Duodenal mucosa (tissue), 2 donors: ENCODE measurements around the gene MAL.
"Not testable (repeated sequence)": the region's sequence is repeated elsewhere in the genome, so short reads cannot be mapped to it uniquely, and the experiment has no call there.

ENCODE experiments used
- H3K27ac ChIP-seq: one replicate; pipeline ENCODE4 v1.7.0; 2013; ENCODE audit warnings: low read depth, low read length
- H3K27me3 ChIP-seq, 2 donors: one replicate each; pipeline ENCODE4 v1.7.0; 2013; ENCODE audit warnings: low read length in 2 of 2, control low read depth in 1 of 2; ENCODE audit not compliant: insufficient read depth in 2 of 2, control insufficient read depth in 1 of 2
- H3K36me3 ChIP-seq, 2 donors: one replicate each; pipeline ENCODE4 v1.7.0; 2013; ENCODE audit warnings: low read length in 2 of 2, control low read depth in 1 of 2; ENCODE audit not compliant: insufficient read depth in 2 of 2, control insufficient read depth in 1 of 2
- H3K4me1 ChIP-seq, 2 donors: one replicate each; pipeline ENCODE4 v1.7.0; 2013; ENCODE audit warnings: low read length in 2 of 2, control low read depth in 1 of 2; ENCODE audit not compliant: insufficient read depth in 2 of 2, control insufficient read depth in 1 of 2
- H3K4me3 ChIP-seq, 2 donors: one replicate each; pipeline ENCODE4 v1.7.0; 2013; ENCODE audit warnings: low read length in 2 of 2, low read depth in 1 of 2
- H3K9ac ChIP-seq, 2 donors: one replicate each; pipeline ENCODE4 v1.7.0; 2013; ENCODE audit warnings: low read length in 2 of 2, low read depth in 1 of 2
- H3K9me3 ChIP-seq, 2 donors: one replicate each; pipeline ENCODE4 v1.7.0; 2013; ENCODE audit warnings: low read length in 2 of 2, control low read depth in 1 of 2; ENCODE audit not compliant: control insufficient read depth in 1 of 2

MAL gene

DNA sequence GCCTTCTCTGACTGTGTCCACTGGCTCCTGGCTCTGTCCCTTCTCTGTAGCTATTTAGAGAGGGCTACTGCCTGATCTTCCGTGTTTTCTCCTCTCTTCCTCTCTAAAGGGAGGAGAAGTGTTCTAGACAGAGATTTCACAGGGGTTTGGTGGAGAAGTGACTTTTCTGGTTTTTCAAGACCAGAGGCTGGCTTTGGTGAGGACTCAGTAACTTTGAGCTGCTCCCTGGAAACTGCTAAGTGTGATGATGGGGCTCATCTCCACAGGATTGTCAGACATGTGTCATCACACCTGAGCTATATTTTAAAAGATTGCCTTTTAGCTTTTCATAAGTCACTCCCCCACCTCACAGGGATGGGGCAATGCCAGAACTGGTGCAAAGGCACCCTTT lies 6.2 kb downstream of the MAL start:
- Histone ChIP-seq H3K4me1 (peaks cover 0 to 2% of the 10 kb centered on the region in 2 donors), H3K36me3 (no peaks in the 10 kb centered on the region), H3K9me3 (no peaks in the 10 kb centered on the region), H3K27me3 (peaks cover 16 to 26% of the 10 kb centered on the region in 2 donors), H3K4me3 (no peak overlapping the region), H3K9ac (no peak overlapping the region), H3K27ac (no peak overlapping the region)

DNA sequence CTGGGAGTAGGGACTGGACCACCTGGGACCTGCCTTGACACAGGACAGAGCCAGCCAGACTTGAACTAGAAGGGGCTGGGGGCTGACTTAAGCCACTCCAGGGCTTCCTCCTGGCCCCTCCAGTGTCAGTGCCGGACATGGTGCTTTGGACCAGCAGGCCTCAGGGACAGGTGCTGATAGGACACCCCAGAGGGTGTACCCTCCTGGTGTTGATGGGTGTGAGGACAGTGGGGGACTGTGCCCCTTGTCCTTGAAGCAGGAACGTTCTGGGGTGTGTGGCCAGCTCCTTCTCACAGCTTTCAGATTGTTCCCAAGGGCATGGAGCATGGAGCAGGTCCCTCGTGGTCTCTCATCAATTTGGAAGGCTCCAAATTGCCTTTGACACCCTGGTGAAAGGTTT lies 6.8 kb downstream of the MAL start:
- no peak overlapping the region for H3K9ac ChIP-seq
- no peaks in the 10 kb centered on the region for H3K36me3 ChIP-seq
- H3K27ac ChIP-seq, result no peak overlapping the region
- peaks cover 9 to 20% of the 10 kb centered on the region in 2 donors for H3K27me3 ChIP-seq
- no peak overlapping the region for H3K4me3 ChIP-seq
- no peaks in the 10 kb centered on the region for H3K9me3 ChIP-seq
- H3K4me1 ChIP-seq, result no peaks in the 10 kb centered on the region

DNA sequence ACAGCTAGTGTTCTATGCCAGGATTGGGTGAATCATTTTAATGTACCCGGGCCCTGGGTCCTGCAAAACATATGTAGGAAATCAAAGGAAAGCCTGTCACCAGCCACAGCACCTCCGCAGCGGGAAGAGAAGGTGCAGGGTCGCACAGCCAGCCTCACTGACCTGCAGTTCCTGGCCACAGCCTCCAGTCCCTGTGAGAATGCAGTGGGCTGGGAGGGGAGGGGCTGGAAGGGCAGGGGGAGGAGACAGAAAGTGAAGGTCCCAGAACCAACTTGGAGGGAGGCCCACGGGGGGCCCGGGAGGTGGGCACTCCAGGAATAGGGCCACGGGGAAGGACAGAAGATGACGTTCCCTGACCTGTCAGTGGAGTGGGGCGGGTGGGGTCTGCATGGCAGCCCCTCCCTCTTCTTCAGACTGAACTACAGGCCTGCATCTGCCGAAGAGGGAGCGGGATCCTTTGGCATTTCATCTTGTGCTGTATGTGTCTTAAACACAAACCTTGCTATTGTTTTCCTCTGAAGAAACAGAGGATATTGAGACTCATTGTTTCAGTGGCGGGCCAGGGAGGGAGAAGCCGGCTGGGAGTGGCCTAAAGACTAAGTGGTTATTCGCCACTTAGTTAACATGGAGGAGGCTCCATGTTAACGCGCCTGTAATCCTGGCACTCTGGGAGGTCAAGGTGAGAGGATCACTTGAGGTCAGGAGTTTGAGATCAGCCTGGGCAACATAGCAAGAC lies 7.5 kb downstream of the MAL start:
- Histone ChIP-seq H3K4me3 (no peak overlapping the region), H3K27me3 (peaks cover 7 to 15% of the 10 kb centered on the region in 2 donors), H3K27ac (no peak overlapping the region), H3K9ac (no peak overlapping the region), H3K4me1 (no peaks in the 10 kb centered on the region), H3K9me3 (no peaks in the 10 kb centered on the region), H3K36me3 (no peaks in the 10 kb centered on the region)

DNA sequence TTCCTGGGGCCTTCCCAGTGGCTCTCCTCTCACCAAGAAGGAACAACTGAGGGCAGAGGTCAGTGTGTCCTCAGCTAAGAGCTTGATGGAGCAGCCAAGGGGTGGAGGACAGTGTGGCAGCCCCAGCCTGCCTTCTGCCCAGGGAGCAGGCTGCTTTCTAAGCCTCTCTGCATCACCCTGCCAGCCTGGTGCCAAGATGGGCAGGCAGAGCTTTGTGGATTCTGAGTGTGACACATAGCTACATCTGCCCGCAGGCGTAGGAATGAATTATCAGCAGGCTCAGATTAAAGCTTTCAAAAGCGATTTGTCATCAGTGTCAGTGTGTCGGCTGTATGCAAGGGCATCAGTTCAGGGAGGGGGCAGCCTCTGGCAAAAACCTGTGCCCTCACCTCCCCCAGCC lies 8.7 kb downstream of the MAL start:
- Histone ChIP-seq H3K27me3 (peaks cover 7 to 12% of the 10 kb centered on the region in 2 donors), H3K36me3 (no peaks in the 10 kb centered on the region), H3K4me1 (no peaks in the 10 kb centered on the region), H3K9ac (no peak overlapping the region), H3K27ac (no peak overlapping the region), H3K9me3 (no peaks in the 10 kb centered on the region), H3K4me3 (no peak overlapping the region)

DNA sequence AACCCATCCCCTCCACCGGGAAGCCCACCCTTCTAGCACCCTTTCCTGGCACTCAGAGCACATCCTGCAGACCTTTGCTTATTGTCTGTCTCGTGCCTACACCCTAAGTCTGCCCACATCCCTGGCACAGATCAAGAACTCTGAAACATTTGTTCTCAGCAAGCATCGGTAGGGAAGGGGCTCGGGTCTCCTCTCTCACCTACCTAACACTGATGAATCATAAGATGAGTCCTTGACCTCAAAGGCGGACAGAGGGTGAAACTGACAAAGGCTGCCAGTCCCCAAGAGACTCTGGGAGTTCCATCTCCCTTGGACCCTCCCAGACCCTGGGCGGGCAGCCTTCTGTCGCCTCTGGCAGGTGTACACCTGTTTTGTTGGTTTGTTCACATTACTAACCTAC lies 9.3 kb downstream of the MAL start:
- Histone ChIP-seq H3K9ac (no peak overlapping the region), H3K4me1 (no peaks in the 10 kb centered on the region), H3K36me3 (no peaks in the 10 kb centered on the region), H3K4me3 (no peak overlapping the region), H3K9me3 (no peaks in the 10 kb centered on the region), H3K27ac (no peak overlapping the region), H3K27me3 (peaks cover 6 to 7% of the 10 kb centered on the region in 2 donors)

DNA sequence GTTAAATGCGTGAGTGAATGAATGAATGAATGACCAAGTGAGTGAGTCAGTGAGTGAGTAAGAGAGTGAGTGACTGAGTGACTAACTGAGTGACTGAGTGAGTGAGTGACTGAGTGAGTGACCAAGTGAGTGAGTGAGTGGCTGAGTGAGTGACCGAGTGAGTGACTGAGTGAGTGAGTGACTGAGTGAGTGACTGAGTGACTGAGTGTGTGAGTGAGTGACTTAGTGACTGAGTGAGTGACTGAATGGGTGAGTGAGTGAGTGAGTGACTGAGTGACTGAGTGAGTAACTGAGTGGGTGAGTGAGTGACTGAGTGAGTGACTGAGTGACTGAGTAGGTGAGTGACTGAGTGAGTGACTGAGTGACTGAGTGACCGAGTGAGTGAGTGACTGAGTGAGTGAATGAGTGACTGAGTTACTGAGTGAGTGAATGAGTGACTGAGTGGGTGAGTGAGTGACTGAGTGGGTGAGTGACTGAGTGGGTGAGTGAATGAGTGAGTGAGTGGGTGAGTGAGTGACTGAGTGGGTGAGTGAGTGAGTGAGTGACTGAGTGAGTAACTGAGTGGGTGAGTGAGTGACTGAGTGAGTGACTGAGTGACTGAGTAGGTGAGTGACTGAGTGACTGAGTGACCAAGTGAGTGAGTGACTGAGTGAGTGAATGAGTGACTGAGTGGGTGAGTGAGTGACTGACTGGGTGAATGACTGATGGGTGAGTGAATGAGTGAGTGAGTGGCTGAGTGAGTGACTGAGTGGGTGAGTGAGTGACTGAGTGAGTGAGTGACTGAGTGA lies 11.3 kb downstream of the MAL start:
- Histone ChIP-seq H3K4me1 (no peaks in the 10 kb centered on the region), H3K4me3 (no peak overlapping the region), H3K9ac (no peak overlapping the region), H3K36me3 (no peaks in the 10 kb centered on the region), H3K27me3 (peaks cover 4 to 7% of the 10 kb centered on the region in 2 donors), H3K9me3 (no peaks in the 10 kb centered on the region), H3K27ac (no peak overlapping the region)

DNA sequence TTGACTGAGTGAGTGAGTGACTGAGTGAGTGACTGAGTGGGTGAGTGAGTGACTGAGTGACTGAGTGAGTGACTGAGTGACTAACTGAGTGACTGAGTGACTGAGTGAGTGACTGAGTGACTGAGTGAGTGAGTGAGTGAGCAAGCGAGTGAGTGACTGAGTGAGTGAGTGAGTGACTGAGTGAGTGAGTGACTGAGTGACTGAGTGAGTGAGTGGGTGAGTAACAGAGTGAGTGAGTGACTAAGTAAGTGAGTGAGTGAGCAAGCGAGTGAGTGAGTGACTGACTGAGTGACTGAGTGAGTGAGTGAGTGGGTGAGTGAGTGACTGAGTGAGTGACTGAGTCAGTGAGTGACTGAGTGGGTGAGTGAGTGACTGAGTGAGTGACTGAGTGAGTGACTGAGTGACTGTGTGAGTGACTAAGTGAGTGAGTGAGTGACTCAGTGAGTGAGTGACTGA lies 11.9 kb downstream of the MAL start:
- Histone ChIP-seq H3K36me3 (no peaks in the 10 kb centered on the region), H3K27me3 (peaks cover 3% of the 10 kb centered on the region in 2 donors), H3K4me1 (no peaks in the 10 kb centered on the region), H3K9me3 (no peaks in the 10 kb centered on the region), H3K27ac (no peak overlapping the region), H3K4me3 (no peak overlapping the region), H3K9ac (no peak overlapping the region)

DNA sequence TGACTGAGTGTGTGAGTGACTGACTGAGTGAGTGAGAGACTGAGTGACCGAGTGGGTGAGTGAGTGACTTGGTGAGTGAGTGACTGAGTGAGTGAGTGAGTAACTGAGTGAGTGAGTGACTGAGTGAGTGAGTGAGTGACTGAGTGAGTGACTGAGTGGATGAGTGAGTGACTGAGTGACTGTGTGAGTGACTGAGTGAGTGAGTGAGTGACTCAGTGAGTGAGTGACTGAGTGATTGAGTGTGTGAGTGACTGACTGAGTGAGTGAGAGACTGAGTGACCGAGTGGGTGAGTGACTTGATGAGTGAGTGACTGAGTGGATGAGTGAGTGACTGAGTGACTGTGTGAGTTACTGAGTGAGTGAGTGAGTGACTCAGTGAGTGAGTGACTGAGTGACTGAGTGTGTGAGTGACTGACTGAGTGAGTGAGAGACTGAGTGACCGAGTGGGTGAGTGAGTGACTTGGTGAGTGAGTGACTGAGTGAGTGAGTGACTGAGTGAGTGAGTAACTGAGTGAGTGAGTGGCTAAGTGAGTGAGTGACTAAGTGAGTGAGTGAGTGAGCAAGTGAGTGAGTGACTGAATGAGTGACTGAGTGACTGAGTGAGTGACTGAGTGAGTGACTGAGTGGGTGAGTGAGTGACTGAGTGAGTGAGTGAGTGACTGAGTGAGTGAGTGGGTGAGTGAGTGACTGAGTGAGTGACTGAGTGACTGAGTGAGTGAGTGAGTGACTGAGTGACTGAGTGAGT lies 12.5 kb downstream of the MAL start:
- not testable (repeated sequence) for H3K9ac ChIP-seq, H3K4me3 ChIP-seq, H3K27ac ChIP-seq, H3K36me3 ChIP-seq, H3K4me1 ChIP-seq, H3K9me3 ChIP-seq, H3K27me3 ChIP-seq

DNA sequence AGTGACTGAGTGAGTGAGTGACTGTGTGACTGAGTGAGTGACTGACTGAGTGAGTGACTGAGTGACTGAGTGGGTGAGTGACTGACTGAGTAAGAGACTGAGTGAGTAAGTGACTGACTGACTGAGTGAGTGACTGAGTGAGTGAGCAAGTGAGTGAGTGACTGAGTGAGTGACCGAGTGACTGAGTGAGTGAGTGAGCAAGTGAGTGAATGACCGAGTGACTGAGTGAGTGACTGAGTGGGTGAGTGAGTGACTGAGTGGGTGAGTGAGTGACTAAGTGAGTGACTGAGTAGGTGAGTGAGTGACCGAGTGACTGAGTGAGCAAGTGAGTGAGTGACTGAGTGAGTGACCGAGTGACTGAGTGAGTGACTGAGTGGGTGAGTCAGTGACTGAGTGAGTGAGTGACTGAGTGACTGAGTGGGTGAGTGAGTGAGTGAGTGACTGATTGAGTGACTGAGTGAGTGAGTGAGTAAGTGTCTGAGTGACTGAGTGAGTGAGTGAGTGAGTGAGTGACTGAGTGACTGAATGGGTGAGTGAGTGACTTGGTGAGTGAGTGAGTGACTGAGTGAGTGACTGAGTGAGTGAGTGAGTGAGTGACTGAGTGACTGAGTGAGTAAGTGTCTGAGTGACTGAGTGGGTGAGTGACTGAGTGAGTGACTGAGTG lies 13.3 kb downstream of the MAL start:
- Histone ChIP-seq H3K9ac (no peak overlapping the region), H3K36me3 (no peaks in the 10 kb centered on the region), H3K27me3 (peaks cover 4 to 5% of the 10 kb centered on the region in 2 donors), H3K4me3 (no peak overlapping the region), H3K27ac (no peak overlapping the region), H3K9me3 (no peaks in the 10 kb centered on the region), H3K4me1 (no peaks in the 10 kb centered on the region)
